ENCODE results near the gene ALCAM. TPM values are rescaled to one million over a fixed set of nuclear protein-coding genes. Genes with fewer than 3 reads are reported as not detected.

The ALCAM gene
- total RNA-seq, 1 donor, result 139 TPM

DNA sequence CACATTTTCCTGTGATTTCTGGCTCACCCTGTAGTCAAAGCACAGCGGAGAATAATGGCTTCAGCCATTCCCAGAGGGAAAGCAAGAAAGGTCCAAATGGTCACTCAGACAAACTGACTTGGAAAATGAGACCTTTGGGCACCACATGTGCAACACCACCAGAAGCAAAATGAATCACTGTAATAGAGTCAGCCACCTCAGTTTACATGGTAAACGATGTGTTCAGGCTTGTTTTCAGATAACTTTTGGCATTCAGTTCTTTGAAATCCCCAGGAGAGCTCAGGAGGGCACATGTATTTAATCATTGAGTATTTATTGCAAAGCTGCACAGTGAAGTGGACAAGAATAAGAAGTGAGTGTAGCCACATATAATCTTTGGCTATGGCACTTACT, 38.4 kb upstream of the ALCAM start:
- H3K4me3 ChIP-seq (ENCODE audit: low read depth, low read length), result no peak overlapping the region
- no peak for TF ChIP-seq CTCF (IDR thresholded peaks at IDR 0.05; ENCODE audit: insufficient read depth, low read depth, low read length)
- DNase-seq (ENCODE audit: low read depth), result no peak

- no peak for TF ChIP-seq CTCF (IDR thresholded peaks at IDR 0.05; ENCODE audit: insufficient read depth, low read depth, low read length)
- H3K4me3 ChIP-seq (ENCODE audit: low read depth, low read length), result no peak overlapping the region
- DNase-seq (ENCODE audit: low read depth), result no peak
Measured at GRCh38 chr3:105332961-105333360, 33.7 kb upstream of the ALCAM start.

DNA sequence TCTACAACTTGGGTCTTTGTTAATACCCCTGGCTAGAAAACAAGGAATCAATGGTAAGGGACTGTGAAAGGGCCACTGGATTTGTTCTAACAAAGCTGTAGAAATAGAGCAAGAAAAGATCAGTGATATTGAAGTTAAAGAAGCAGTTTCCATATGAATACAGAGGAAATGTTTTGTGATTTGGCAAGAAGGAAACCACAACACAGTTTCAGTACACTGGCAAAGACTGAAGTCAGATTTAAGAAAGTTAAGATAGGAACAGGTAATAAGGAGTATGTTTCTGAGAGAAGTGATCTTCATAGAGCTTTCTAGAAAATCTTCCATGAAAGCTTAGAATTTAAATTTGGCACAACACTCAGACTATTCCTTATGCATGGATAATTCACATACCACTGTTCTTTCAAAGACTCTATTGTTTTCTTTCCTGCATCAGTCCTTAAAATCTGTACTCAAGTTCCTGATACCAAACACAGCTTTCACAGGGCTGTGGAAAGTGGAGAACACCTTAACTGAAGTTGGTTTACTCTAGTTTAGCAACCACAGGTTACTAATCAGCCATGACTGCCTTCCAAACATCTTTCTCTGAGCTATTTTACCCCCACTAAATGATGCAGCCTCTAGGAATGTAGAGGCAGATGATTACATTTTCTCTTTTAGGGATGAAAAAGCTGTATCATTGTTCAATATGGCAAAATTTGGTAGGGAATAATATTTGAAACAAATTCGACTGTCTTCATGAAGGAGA, 32.4 kb upstream of the ALCAM start:
- no peak overlapping the region for H3K4me3 ChIP-seq (ENCODE audit: low read depth, low read length)
- TF ChIP-seq CTCF (IDR thresholded peaks at IDR 0.05; ENCODE audit: insufficient read depth, low read depth, low read length), result no peak
- no peak for DNase-seq (ENCODE audit: low read depth)

- no peak for TF ChIP-seq CTCF (IDR thresholded peaks at IDR 0.05; ENCODE audit: insufficient read depth, low read depth, low read length)
- no peak for DNase-seq (ENCODE audit: low read depth)
- H3K4me3 ChIP-seq (ENCODE audit: low read depth, low read length), result no peak overlapping the region
Measured at GRCh38 chr3:105339946-105340345, 26.8 kb upstream of the ALCAM start.

GRCh38 chr3:105343991-105344390, 22.7 kb upstream of the ALCAM start:
- DNase-seq (ENCODE audit: low read depth), result no peak
- no peak overlapping the region for H3K4me3 ChIP-seq (ENCODE audit: low read depth, low read length)
- TF ChIP-seq CTCF (IDR thresholded peaks at IDR 0.05; ENCODE audit: insufficient read depth, low read depth, low read length), result no peak

DNA sequence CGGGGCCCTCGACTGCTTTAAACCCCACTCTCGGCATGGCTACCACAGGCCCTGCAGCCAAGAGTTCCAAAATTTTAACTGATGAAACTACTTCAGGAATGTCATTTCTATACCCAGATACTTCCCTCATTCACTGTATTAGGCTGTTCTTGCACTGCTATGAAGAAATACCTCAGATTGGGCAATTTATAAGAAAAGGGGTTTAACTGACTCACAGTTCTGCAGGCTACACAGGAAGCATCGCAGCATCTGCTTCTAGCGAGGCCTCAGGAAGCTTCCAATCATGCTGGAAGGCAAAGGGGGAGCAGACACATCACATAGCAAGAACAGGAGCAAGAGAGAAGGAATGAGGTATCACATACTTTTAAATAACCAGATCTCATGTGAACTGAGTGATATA, 21.6 kb upstream of the ALCAM start:
- no peak for DNase-seq (ENCODE audit: low read depth)
- no peak for TF ChIP-seq CTCF (IDR thresholded peaks at IDR 0.05; ENCODE audit: insufficient read depth, low read depth, low read length)
- no peak overlapping the region for H3K4me3 ChIP-seq (ENCODE audit: low read depth, low read length)
